Activated gamma-delta T cell treated with Interleukin-2 at 50 U/mL for 16 hours (primary cell): ENCODE data around the gene WDFY3.

Experiments
- DNase-seq: peaks from one replicate; pipeline ENCODE4 v3.0.0-alpha.2; 2020

Gene WDFY3, protein sequence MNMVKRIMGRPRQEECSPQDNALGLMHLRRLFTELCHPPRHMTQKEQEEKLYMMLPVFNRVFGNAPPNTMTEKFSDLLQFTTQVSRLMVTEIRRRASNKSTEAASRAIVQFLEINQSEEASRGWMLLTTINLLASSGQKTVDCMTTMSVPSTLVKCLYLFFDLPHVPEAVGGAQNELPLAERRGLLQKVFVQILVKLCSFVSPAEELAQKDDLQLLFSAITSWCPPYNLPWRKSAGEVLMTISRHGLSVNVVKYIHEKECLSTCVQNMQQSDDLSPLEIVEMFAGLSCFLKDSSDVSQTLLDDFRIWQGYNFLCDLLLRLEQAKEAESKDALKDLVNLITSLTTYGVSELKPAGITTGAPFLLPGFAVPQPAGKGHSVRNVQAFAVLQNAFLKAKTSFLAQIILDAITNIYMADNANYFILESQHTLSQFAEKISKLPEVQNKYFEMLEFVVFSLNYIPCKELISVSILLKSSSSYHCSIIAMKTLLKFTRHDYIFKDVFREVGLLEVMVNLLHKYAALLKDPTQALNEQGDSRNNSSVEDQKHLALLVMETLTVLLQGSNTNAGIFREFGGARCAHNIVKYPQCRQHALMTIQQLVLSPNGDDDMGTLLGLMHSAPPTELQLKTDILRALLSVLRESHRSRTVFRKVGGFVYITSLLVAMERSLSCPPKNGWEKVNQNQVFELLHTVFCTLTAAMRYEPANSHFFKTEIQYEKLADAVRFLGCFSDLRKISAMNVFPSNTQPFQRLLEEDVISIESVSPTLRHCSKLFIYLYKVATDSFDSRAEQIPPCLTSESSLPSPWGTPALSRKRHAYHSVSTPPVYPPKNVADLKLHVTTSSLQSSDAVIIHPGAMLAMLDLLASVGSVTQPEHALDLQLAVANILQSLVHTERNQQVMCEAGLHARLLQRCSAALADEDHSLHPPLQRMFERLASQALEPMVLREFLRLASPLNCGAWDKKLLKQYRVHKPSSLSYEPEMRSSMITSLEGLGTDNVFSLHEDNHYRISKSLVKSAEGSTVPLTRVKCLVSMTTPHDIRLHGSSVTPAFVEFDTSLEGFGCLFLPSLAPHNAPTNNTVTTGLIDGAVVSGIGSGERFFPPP (N-terminal part only)

DNA sequence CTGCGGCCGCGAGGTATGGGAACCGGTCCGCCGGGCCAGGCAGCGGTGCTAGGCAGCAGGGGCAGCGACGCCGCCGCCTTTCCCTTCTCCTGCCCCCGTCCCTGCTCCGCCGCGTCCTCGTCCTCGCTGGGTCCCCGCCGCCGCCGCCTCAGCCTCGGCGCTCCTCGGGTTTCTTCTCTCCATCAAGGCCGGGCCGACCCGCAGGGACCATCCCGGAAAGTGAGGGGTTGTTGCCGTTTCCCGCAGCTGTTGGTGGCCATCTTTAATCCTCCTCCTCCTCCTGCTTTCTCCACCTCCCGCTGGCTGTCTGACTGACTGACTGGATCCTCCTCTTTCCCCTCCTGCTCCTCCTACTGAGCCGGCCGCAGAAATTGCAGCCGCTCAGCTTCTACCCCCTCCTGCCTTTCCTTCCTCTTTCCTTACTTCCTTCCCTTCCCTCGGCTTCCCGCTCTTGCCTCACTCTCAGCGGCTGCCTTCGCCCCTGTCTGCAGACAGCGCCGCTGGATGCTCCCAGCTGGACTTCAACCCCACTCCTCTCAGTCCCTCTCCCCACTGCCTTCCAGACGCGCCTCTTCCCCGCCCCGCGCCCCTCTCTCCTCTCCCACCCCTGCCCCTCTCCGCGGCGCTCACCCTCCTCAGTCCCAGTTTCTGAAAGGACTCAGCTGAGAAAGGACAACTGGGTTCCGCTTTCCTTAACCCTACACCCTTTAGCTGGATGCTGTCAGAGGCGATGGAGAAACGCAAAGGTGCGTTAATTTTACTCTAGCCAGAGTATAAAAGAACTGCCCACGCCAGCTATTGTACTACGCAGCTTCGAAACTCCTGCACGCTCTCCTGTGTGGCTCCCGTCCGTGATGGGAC, at the start of gene WDFY3:
TSS of gene WDFY3 (minus strand) at position 309 of the 861 bp plus-strand sequence. CDS start 106,099 bp downstream, outside the sequence.
- DNase-seq, result no peak

GRCh38 chr4:85005865-85006377, 39.4 kb upstream of the WDFY3 start:
- no peak for DNase-seq

DNA sequence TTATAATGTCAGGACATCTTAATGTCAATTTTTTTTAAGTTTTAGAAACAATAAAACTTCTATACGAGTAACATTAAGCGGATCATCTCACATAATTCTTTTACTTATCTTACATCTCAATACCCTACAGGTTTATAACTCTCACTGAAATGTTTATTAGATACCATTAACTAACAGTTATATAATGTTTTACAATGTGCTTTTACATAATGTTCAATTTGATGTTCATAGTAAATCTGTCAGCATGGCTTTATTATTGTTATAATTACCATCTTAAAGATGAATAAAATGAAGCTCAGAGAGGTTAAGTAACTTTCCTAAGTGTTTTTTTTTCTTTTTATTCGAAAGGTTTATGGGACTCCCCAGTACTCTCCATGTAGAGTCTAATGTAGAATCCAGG, 33.9 kb upstream of the WDFY3 start:
- no peak for DNase-seq

GRCh38 chr4:84995386-84995785, 28.9 kb upstream of the WDFY3 start:
- DNase-seq, result no peak

DNA sequence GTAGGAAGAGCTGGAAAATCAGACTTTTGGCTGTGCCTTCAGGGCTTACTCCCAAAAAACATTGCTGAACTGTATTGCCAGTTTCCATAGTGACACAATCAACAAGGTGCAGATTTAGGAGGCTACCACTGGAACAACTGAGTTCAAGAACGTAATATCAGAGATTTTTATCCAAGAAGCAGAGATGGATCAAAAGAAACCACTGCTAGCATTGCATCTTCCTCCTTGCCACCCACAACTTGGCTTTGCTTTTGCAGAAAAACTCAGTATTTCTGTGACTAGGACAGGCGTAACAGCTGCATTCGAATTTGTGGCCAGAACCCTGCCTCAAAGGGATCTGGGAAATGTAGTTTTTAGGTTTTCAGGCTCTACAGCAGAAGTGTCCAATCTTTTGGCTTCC, 27.8 kb upstream of the WDFY3 start:
- no peak for DNase-seq

DNA sequence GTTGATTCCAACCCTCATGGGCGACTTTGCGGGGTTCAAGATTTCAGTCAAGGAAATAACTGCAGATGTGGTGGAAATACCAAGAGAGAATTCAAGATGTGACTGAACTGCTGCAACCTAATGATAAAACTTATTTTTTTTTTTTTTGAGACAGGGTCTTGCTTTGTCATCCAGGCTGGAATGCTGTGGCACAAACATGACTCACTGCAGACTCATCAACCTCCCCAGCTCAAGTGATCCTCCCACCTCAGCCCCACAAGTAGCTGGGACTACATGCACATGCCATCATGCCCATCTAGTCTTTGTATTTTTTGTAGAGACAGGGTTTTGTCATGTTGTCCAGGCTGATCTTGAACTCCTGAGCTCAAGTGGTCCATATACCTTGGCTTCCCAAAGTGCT, 19.5 kb upstream of the WDFY3 start:
- no peak for DNase-seq

DNA sequence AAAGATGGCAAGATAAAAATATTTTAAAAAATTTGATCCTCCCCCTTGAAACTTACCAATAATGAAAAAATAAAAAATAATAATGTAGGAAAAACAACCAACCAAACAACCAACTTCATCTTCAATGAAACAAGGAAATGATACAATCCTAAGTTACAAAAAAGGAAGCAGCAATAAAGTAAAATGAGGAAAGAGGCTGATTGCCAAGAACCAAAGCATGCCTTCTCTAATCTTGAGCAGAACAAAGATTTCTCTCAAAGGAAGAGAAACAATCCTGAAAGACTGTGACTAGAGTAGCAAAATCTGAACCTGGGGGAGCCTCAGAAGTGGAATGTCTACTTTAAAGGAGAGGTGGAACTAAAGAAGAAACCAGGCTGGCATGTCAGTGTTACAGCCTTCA, 10.9 kb upstream of the WDFY3 start:
- no peak for DNase-seq

- no peak for DNase-seq
These were observed 7.4 kb upstream of the WDFY3 start for GRCh38 chr4:84973856-84974255.

- no peak for DNase-seq
These were observed 4.9 kb upstream of the WDFY3 start for GRCh38 chr4:84971319-84971932.

DNA sequence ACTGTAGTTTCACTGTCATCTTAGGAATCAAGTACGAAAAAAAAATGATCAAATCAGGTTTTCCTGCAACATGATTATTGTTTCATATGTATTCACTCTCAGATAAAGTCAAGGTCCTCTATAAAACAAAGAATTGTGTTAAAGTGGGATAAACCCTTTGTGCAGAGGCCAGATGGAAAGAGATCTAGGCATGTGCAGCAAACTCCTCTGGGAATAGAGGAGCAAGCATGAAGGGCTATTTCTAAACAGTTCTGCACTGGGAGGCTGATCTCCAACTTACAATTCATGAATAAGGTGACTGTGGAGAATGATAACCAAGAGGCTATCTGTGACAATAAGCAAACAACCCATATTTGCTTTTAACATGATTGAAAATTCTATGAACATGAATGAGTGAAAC, 2.4 kb upstream of the WDFY3 start:
- DNase-seq, result no peak

DNA sequence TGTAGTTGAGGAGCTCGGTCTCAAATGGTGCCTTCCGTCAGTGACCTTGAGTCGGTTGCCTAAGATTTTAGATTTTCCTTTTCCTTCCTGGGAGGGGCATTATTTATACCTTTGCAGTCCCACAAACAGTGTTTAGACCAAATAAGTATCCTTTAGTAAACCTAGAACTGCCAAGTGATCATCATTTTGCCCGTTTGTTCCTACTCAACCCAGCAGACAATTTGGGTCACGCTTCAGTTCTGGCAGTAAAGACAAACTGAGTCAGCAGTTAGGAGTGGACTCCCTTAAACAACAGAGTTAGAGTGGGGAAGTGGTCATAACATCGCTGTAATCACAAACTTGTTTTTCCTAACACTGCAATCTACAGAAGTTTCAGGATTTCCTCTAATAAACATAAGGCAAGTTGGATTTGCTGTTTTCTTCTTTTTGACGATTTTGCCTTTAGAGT, 777 bp upstream of the WDFY3 start:
- no peak for DNase-seq

GRCh38 chr4:84965553-84966381, 723 bp downstream of the WDFY3 start:
- DNase-seq, result no peak

GRCh38 chr4:84964995-84965552, 1.4 kb downstream of the WDFY3 start:
- no peak for DNase-seq

- no peak for DNase-seq
These were observed 4.4 kb downstream of the WDFY3 start for GRCh38 chr4:84962102-84962501.

GRCh38 chr4:84958434-84958833, 8.1 kb downstream of the WDFY3 start:
- DNase-seq, result no peak

GRCh38 chr4:84957514-84958420, 8.7 kb downstream of the WDFY3 start:
- DNase-seq, result no peak

GRCh38 chr4:84956014-84956413, 10.5 kb downstream of the WDFY3 start:
- DNase-seq, result no peak

GRCh38 chr4:84954982-84955567, 11.4 kb downstream of the WDFY3 start:
- no peak for DNase-seq

- DNase-seq, result no peak
These were observed 13.7 kb downstream of the WDFY3 start for GRCh38 chr4:84952776-84953175.
